SU-DHL-6 (cell line): ENCODE data around the gene SYK.

ENCODE experiments used
- CTCF ChIP-seq: fragments of 200-600 bp; sonication (generic); IDR thresholded peaks from one replicate; pipeline ENCODE4 v1.5.1; 2017; ENCODE audit warnings: antibody characterized with exemption, mild to moderate bottlenecking, low read length, moderate library complexity; ENCODE audit not compliant: insufficient read depth, poor library complexity, severe bottlenecking
- EZH2phosphoT487 ChIP-seq: fragments of 200-600 bp; sonication (generic), shearing (Covaris generic); conservative IDR thresholded peaks from 2 replicates; pipeline ENCODE4 v1.6.1; 2018; ENCODE audit warnings: mild to moderate bottlenecking, antibody characterized with exemption, low read length, moderate library complexity, mixed read lengths

DNA sequence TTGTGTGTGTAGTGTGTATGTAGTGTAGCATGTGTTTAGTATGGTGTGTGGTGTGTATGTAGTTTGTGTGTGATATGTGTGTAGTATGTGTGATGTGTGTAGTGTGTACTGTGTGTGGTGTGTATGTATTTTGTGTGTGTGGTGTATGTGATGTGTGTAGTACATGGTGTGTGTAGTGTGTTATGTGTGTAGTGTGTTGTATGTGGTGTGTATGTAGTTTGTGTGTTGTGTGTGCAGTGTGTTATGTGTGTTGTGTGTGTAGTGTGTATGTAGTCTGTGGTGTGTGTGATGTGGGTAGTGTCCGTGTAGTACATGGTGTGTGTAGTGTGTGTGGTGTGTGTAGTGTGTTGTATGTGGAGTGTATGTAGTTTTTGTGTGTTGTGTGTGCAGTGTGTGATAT is 40.0 kb downstream of the SYK start:
- TF ChIP-seq CTCF (no peak), EZH2phosphoT487 (no peak)
